Calu3 (cell line): ENCODE measurements around the gene DBET. TPM values are rescaled to one million over a fixed set of nuclear protein-coding genes. Genes with fewer than 3 reads are reported as not detected.
"Not testable (repeated sequence)": the region's sequence is repeated elsewhere in the genome, so short reads cannot be mapped to it uniquely, and the experiment has no call there.

Source experiments
- BruUV-seq: library from RNA; stranded (reverse); fragments of 400-500 nt; replicated peaks from 2 replicates; lab custom pipeline; 2021; lab: Mats Ljungman, UMichigan
- CTCF ChIA-PET: fragments of 300-600 bp; sonication (Branson Sonifier 250); formaldehyde crosslinking; loops from one replicate; lab custom pipeline; 2022; ENCODE audit warnings: antibody characterized with exemption; lab: Charles Lee
- DNase-seq: peaks from one replicate; pipeline ENCODE4 v3.0.0; 2022
- H3K27ac Mint-ChIP-seq: one replicate; pipeline ENCODE4 v1.8.0; 2022; ENCODE audit warnings: mixed read lengths; ENCODE audit not compliant: unreplicated experiment
- H3K27me3 Mint-ChIP-seq: one replicate; pipeline ENCODE4 v1.8.0; 2022; ENCODE audit warnings: mixed read lengths; ENCODE audit not compliant: unreplicated experiment
- H3K36me3 Mint-ChIP-seq: one replicate; pipeline ENCODE4 v1.8.0; 2022; ENCODE audit warnings: mild to moderate bottlenecking, moderate library complexity, mixed read lengths; ENCODE audit not compliant: insufficient read depth, unreplicated experiment
- H3K4me1 Mint-ChIP-seq: one replicate; pipeline ENCODE4 v1.8.0; 2022; ENCODE audit warnings: mild to moderate bottlenecking, low read depth, mixed read lengths; ENCODE audit not compliant: unreplicated experiment
- H3K4me3 Mint-ChIP-seq: one replicate; pipeline ENCODE4 v1.8.0; 2022; ENCODE audit warnings: mild to moderate bottlenecking, low read depth, moderate library complexity, mixed read lengths; ENCODE audit not compliant: unreplicated experiment
- H3K9me3 Mint-ChIP-seq: one replicate; pipeline ENCODE4 v1.8.0; 2022; ENCODE audit warnings: low read depth, mixed read lengths; ENCODE audit not compliant: unreplicated experiment
- CTCF ChIP-seq: fragments of 200-600 bp; IDR thresholded peaks from one replicate; pipeline ENCODE4 v1.8.0; 2022; ENCODE audit warnings: antibody characterized with exemption; ENCODE audit not compliant: unreplicated experiment
- intact Hi-C: fragments of 100-400 bp; cut with micrococcal nuclease; formaldehyde crosslinking; loops from one replicate; pipeline ENCODE4 v1.10.0; 2022; ENCODE audit not compliant: unreplicated experiment
- total RNA-seq: library from RNA; stranded (reverse); gene quantifications from 2 replicates; pipeline ENCODE4 v1.2.3, GENCODE V29; 2022

Gene DBET
- total RNA-seq, 1 experiment from 2014 or later = not detected

GRCh38 chr4:190017357-190018200 is 46.7 kb upstream of the DBET start:
- Mint-ChIP-seq H3K36me3 (no peaks in the 10 kb centered on the region), H3K9me3 (peaks cover 8% of the 10 kb centered on the region), H3K4me1 (no peaks in the 10 kb centered on the region), H3K27ac (no peak overlapping the region), H3K27me3 (no peaks in the 10 kb centered on the region), H3K4me3 (no peak overlapping the region)
- CTCF ChIA-PET = no interaction called here
- intact Hi-C loops = no loop called here
- no TSS peak for BruUV-seq
- TF ChIP-seq CTCF = no peak
- DNase-seq = no peak

GRCh38 chr4:190018201-190018920 is 45.9 kb upstream of the DBET start:
- CTCF ChIA-PET = no interaction called here
- intact Hi-C loops = no loop called here
- TF ChIP-seq CTCF = no peak
- Mint-ChIP-seq H3K36me3 (no peaks in the 10 kb centered on the region), H3K4me3 (no peak overlapping the region), H3K4me1 (no peaks in the 10 kb centered on the region), H3K27me3 (no peaks in the 10 kb centered on the region), H3K9me3 (peaks cover 8% of the 10 kb centered on the region), H3K27ac (no peak overlapping the region)
- DNase-seq = no peak
- no TSS peak for BruUV-seq

GRCh38 chr4:190019023-190019858 is 45.1 kb upstream of the DBET start:
- H3K27me3 Mint-ChIP-seq = no peaks in the 10 kb centered on the region
- CTCF ChIA-PET = no interaction called here
- H3K4me1 Mint-ChIP-seq = no peaks in the 10 kb centered on the region
- no peak overlapping the region for H3K27ac Mint-ChIP-seq
- H3K4me3 Mint-ChIP-seq = no peak overlapping the region
- peaks cover 8% of the 10 kb centered on the region for H3K9me3 Mint-ChIP-seq
- BruUV-seq = no TSS peak
- no peak for DNase-seq
- TF ChIP-seq CTCF = no peak
- intact Hi-C loops = no loop called here
- H3K36me3 Mint-ChIP-seq = no peaks in the 10 kb centered on the region

GRCh38 chr4:190019859-190020463 is 44.3 kb upstream of the DBET start:
- BruUV-seq, H3K36me3 Mint-ChIP-seq, intact Hi-C loops, CTCF ChIA-PET, H3K4me3 Mint-ChIP-seq, DNase-seq, H3K27ac Mint-ChIP-seq, H3K9me3 Mint-ChIP-seq, H3K4me1 Mint-ChIP-seq, H3K27me3 Mint-ChIP-seq: not testable (repeated sequence)
